NCI-H1092 treated with DMSO at 0.1 percent for 48 hours (cell line): ENCODE results near the gene TRIM13.
"Not testable (repeated sequence)": the region's sequence is repeated elsewhere in the genome, so short reads cannot be mapped to it uniquely, and the experiment has no call there.

Source experiments
- DNase-seq: peaks from one replicate; lab custom pipeline; 2025; lab: John Stamatoyannopoulos, UW

The TRIM13 gene

DNA sequence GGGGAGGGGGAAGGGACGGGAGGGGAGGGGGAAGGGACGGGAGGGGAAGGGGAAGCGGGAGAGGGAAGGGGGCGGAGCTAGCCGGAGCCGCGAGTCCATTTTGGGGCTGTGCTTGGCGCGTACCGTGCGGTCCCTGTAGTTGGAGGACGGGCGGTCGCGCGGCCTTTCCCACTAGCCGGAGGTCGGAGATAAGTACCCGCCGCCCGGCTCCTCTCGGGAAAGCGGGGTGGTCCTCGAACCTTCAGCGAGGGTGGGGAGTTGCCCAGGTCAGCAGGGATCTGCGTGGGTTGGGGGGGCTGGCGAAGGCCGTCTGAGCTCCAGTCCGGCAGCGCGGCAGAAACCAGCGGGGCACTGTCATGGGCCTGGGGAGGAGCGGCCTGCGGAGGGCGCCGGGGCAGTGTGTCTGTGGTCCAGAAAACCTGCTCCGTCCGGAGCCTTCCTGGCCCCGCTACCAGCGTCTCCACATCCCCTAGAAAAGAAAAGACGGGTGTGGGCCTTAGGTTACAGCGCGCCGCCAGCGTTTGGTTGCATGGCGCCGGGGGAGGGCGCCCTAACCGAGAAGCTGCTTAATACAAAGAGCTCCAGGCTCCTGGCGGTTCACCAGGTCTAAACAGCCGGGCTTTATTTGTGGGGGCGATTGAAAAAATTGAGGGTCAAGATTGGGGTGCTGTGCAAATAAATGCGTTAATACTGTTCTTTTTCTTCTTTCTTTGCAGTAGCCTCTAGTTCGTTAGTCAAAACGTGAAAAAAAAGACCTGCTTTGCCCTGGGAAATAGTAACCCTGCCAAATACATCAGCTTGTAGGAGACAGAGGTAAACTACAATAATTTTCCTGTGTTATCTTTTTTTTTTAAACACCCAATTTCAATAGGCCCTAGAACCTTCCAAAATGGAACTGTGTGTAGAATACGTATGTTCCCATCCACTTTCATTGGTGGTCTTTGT lies at the start of gene TRIM13:
Gene TRIM13, plus strand, starts transcription at position 92 of the 945 bp plus-strand sequence. CDS start 14,899 bp downstream, outside the sequence.
- DNase-seq: peak; percentile 80

- not testable (repeated sequence) for DNase-seq
These were observed 48.0 kb upstream of the TRIM13 start for GRCh38 chr13:49948777-49949270.

- DNase-seq: no peak
These were observed 44.9 kb upstream of the TRIM13 start for GRCh38 chr13:49951754-49952535.

- DNase-seq: no peak
These were observed 43.3 kb upstream of the TRIM13 start for GRCh38 chr13:49953560-49953959.

GRCh38 chr13:49954674-49955455 lies 42.0 kb upstream of the TRIM13 start:
- DNase-seq: no peak

- no peak for DNase-seq
These were observed 40.7 kb upstream of the TRIM13 start for GRCh38 chr13:49956131-49956530.

DNA sequence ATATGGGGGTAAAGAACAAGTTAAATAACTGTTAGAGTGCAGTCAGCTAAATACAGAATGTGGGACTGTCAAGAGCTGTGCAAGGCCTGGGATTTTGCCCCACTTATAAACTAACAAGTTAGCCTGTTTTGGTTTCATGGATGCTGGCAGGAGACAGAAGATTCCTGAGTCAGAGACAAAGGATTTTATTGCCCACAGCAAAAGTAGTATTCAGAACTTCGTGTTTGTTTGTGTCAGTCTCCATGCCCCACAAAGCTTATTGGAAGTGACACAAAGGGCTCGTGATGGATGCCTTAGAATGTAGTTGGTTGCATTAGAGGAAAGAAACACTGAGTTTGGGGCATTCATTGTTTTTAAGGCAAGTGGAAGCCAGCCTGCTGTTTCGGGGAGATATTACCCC lies 38.5 kb upstream of the TRIM13 start:
- no peak for DNase-seq

DNA sequence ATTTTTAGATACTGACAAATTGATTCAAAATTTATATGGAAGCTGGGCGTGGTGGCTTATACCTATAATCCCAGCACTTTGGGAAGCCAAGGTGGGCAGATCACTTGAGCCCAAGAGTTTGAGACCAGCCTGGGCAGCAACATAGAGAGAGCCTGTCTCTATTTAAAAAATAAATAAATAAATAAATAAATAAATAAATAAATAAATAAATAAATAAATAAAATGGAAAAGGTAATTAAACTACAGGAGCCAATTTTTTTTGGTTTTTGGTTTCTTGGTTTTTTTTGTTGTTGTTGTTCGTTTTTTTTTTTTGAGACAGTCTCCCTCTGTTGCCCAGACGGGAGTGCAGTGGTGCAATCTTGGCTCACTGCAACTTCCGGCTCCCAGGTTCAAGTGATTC lies 29.4 kb upstream of the TRIM13 start:
- DNase-seq: no peak

DNA sequence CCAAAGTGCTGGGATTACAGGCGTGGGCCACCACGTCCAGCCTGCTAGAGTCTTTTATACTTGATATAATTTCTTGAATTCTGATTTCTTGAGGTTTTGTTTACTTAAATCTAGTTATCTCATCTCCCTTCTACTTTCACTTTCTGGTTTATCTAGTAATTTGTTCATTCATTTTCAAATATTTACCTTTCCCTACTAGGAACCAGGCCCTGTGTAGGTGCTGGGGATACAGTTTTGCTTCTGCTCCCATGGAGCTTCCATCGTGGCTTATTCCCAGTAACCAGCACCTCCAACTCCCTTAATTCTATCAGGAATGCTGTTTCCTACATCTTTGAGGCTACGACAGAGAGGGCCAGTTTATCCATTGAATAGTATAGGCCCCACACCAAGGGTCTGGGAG lies 24.1 kb upstream of the TRIM13 start:
- no peak for DNase-seq

DNA sequence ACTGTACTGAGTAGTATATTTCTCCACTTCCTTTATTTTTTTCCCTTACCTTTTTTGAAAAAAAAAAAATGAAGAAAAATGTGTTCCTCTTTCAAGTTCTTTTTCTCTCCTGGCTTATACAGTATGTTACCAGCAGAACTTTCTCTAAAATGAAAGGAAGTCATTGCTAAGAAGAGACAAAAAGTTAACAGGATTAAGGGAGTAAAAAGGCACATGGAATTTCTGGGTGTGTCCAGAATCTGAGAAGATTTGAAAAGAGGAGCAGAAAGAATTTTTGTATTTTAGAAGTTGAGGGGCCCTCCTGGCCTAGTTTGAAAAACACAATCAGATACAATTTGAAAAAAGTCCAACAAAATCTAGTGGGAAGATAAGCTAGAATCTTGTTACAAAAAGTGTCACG lies 21.0 kb upstream of the TRIM13 start:
- DNase-seq: no peak

DNA sequence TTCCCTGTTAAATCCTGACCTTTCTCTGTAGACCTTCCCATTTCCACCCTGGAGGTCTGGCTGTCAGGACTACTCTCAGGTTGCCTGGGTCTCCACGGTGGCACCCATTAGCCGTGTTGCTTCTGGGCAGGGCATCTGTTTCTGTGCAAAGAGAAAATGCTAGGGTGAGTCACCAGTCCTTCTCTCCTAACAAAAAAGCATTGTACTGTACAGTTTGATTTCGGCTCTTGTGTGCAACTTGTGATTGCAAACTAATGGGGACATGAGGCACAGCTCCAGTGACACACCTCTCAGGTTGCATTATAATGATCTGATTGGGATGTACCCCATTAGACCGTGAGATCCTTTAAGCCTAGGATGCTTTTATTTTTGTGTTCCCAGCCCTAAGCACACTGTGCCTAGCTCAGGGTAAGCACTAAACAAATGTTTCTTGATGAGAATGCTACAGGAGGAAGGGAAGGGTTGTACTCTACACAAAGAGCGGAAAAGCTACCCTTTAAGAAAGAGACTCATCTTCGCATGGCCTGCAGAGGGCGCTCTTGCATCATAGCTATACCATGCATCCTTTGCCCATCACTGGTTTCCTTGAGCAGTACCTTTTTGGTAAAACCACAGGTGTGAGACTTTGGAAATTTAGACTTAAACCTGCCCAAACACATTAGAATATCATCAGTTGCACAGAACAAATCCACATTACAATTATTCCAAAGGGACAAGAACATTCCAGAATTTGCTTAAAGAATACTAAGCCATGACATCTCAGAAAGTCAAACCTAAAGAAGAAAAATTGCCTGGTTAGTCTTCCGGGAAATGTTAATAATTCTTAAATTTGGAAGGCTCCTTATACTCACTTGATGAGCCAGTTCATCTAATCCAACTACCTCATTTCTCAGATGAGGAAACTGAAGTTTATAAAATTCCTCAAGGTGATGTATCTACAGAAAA lies 20.3 kb upstream of the TRIM13 start:
- DNase-seq: peak; percentile 63

DNA sequence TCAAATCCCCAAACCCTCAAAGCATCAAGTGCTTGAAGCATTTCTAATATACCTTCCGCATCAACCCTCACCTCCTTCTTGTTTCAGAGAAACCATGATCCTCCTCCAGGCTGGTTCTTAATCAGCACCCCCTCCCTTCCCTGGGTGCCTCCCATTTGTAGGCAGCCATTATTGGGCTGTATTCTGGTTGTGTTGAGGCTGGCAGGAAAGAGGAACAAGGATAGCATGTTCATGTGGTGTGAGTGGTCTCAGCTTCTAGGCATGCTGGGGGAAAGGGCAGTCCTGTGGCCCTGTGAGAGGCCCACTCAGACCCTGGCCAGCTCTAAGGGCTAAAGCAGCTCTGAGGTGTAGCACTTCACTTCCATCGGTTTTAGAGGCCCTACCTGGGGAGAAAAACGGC lies 18.9 kb upstream of the TRIM13 start:
- DNase-seq: no peak

GRCh38 chr13:49980266-49980665 lies 16.6 kb upstream of the TRIM13 start:
- no peak for DNase-seq

- DNase-seq: no peak
These were observed 11.7 kb upstream of the TRIM13 start for GRCh38 chr13:49985129-49985528.

GRCh38 chr13:49986471-49986870 lies 10.4 kb upstream of the TRIM13 start:
- no peak for DNase-seq

DNA sequence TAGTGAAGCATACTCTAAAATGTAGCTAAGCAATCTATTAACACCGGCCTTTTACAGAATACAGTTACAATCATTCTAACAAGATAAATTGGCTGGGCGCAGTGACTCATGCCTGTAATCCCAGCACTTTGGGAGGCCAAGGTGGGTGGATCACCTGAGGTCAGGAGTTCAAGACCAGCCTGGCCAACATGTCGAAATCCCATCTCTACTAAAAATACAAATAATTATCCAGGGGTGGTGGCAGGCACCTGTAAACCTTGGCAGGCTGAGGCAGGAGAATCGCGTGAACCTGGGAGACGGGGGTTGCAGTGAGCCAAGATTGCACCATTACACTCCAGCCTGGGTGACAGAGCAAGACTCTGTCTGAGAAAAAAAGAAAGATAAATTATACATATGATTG lies 6.2 kb upstream of the TRIM13 start:
- not testable (repeated sequence) for DNase-seq

GRCh38 chr13:49993111-49993510 lies 3.7 kb upstream of the TRIM13 start:
- no peak for DNase-seq

DNA sequence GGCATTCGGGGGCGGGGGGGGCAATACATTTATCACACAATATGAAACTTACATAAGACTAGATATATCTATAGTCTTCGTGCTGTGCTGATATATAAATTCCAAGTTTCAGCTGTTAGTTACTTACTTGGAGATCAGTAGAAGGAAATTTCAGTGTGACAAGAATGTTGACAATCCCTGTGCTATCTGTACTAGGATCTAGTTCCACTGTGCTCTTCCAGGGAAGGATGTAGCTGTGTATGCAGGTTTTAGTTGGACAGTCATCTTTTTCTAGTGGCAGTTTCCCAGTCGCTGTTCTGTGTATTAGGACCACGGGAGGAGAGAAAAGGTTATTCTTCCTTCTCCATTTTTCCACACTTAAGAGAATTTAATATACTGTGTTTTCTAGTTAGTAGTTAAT lies 3.2 kb upstream of the TRIM13 start:
- DNase-seq: no peak

- DNase-seq: no peak
These were observed 1.2 kb upstream of the TRIM13 start for GRCh38 chr13:49995625-49996101.

DNA sequence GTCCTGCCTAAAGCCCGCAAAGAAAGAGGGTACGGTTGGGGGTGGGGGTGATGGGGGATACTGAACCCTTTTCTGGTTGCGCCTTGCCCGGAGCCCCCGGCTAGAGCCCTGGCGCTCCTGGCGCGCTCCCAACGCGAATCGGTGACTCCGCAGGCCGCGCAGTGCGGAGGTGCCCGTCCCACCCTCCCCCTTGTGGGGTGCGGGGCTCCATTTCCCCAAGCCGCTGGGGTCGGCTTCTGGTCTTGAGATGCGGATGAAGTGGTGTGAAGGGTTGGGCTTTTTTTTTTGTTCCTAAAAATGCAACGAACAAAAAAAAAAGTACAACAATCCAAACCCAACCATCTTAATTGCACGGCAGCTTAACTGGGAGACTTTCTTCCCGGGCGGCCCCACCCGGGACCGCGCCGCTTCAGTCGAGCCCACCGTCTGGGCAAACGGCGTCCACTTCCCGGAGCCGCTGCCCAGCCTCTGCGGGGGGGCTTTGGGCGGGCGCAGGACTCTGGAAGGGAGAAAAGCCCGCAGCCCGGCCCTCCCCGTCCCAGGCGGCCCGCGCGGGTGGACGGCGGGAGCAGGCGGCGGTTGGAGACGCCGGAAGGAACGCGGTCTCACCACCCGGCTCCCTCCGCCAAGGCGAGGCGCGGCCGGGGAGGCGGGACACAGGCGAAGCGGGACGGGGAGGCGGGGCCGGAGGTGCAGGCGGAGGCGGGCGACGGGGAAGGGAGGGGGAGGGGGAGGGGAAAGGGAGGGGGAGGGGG lies 504 bp upstream of the TRIM13 start:
- DNase-seq: peak; percentile 80
